Measurements from ENCODE around the gene CCT8.

The CCT8 gene

DNA sequence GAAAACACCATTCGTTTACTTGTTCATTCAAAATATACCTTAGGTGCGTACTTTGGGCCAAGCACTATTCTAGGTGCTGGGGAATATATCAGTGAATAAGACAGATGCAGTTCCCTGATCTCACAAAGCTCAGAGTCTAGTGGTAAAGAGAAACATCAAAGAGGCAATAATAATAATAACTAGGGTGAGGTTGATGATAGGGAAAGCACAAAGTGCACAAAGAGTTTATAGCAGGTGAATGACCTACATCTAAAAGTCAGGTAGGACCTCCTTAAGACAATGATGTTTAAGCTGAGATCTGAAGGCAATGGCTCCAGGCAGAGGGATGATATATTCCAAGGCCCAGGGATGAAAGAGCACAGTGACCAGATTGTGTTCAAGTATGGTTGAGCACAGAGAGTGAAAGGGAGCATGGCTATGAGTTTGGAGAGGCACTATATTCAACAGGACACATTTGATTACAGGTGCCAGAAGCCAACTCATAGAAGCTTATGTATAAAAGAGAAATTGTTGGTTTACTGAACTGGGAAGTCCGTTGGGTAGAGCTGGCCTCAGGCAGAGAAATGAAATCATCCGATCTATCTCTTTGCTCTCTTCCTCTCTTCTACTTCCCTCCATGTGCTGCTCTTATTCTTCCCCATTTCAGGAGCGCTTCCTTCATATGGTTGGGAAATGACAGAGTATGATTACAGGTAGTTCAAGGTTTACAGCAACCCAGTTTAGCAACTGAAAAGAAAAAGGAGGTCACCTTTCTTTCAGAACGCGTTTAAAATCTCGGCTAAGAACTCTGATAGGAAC lies 23.0 kb upstream of the CCT8 start:
- no peaks in the 10 kb centered on the region for H3K4me1 ChIP-seq (ENCODE audit: control insufficient read depth, insufficient read depth, low read length)
- no peak overlapping the region for H3K27ac ChIP-seq (ENCODE audit: insufficient read depth, low read depth, low read length, poor library complexity, severe bottlenecking)
- no peak overlapping the region for H3K4me3 ChIP-seq (ENCODE audit: insufficient read depth, low read depth, low read length)
- H3K27me3 ChIP-seq (ENCODE audit: control insufficient read depth, insufficient read depth, low read length, poor library complexity, severe bottlenecking): no peaks in the 10 kb centered on the region
- H3K36me3 ChIP-seq (ENCODE audit: control insufficient read depth, insufficient read depth, low read length): no peaks in the 10 kb centered on the region
- no peaks in the 10 kb centered on the region for H3K9me3 ChIP-seq (ENCODE audit: control insufficient read depth, low read length)
- 93 to 94% methylated on average over 7 to 8 of the region's 8 CpGs for WGBS, 2 experiments

DNA sequence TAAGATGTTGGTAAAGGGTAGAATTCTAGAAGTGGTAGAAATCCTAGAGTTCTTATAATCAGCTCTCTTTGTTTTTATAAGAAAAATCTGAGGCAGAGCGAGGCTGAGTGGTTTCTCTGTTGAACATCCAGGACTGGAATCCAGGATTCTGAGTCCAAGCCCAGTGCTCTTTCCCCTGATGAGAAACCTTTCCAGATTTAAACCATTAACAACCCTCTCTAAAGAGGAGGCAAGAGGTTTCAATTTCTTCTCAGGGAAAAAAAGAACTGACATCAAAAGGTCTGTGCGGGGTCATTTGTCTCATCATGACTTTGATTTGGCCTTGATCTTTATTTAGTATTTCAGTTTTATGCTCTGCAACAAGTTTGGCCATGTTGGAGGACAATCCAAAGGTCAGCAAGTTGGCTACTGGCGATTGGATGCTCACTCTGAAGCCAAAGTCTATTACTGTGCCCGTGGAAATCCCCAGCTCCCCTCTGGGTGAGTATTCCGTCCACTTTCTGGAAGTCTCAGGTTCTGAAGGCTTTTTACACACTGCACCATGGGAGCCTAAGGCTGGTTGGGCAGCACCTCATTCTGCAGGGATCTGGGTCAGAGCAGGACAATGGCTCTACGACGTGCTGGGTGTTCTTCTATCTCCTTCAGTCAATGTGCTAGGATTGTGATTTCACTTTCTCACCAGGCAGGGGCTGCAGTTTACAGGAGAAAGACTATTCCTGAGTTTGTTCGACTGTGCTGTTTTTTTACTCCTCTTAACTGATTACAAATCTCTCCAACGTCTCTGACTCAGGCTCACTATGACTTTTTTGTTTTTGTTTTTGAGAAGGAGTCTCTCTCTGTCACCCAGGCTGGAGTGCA lies 18.9 kb upstream of the CCT8 start:
- Histone ChIP-seq H3K9me3 (ENCODE audit: control insufficient read depth, low read length) (no peaks in the 10 kb centered on the region), H3K36me3 (ENCODE audit: control insufficient read depth, insufficient read depth, low read length) (no peaks in the 10 kb centered on the region), H3K4me3 (ENCODE audit: insufficient read depth, low read depth, low read length) (no peak overlapping the region), H3K27me3 (ENCODE audit: control insufficient read depth, insufficient read depth, low read length, poor library complexity, severe bottlenecking) (no peaks in the 10 kb centered on the region), H3K4me1 (ENCODE audit: control insufficient read depth, insufficient read depth, low read length) (no peaks in the 10 kb centered on the region), H3K27ac (ENCODE audit: insufficient read depth, low read depth, low read length, poor library complexity, severe bottlenecking) (no peak overlapping the region)
- 80% methylated on average over 9 of the region's 9 CpGs for WGBS, 2 experiments

DNA sequence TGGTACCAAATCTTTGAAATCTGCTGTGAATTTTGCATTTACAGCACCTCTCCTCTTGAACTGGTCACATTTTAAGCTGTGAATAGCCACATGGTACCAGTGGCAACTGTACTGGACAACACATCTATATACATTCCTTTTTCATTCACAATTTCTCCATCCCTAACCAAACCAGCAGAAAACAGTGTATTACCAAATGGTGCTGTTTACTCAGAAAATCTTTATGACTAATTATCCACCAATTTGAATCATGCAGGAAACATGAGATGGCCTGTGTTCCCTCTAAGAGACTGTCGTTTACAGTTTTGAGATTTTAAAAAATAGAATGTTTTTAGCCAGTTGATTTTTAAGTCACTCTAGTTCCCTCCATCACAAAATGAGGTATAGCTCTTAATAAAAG lies 17.6 kb upstream of the CCT8 start:
- H3K36me3 ChIP-seq (ENCODE audit: control insufficient read depth, insufficient read depth, low read length): no peaks in the 10 kb centered on the region
- H3K4me3 ChIP-seq (ENCODE audit: insufficient read depth, low read depth, low read length): no peak overlapping the region
- no peaks in the 10 kb centered on the region for H3K9me3 ChIP-seq (ENCODE audit: control insufficient read depth, low read length)
- H3K27me3 ChIP-seq (ENCODE audit: control insufficient read depth, insufficient read depth, low read length, poor library complexity, severe bottlenecking): no peaks in the 10 kb centered on the region
- 100% methylated on average over 1 of the region's 1 CpG; no CpG with 5 or more reads in 1 of the 2 experiments for WGBS, 2 experiments
- no peak overlapping the region for H3K27ac ChIP-seq (ENCODE audit: insufficient read depth, low read depth, low read length, poor library complexity, severe bottlenecking)
- no peaks in the 10 kb centered on the region for H3K4me1 ChIP-seq (ENCODE audit: control insufficient read depth, insufficient read depth, low read length)

DNA sequence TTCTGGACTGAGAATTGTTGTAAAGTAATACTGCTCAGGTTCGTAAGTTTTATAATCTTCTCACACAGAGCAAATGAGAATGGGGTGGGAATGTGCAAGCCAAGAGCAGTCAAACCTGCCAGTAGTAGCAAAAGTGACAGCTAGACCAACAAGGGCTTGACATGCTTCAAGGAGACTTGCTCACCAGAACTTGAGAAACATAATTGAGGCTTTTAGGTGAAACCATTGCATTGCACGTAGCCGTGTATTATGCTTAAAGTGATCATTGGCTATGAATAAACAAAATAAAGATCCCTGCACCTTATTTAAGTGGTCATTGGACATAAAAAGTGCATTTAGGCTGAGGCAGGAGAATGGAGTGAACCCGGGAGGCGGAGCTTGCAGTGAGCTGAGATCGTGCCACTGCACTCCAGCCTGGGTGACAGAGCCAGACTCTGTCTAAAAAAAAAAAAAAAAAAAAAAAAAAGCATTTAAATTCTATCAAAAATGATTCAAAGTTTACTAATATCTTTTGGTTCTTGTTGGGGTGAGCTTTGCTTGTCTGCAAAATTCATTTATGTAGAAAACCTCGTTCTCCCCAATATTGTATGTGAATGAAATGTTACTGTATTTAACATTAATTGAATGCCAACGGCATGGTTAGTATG lies 11.8 kb upstream of the CCT8 start:
- Histone ChIP-seq H3K27me3 (ENCODE audit: control insufficient read depth, insufficient read depth, low read length, poor library complexity, severe bottlenecking) (no peaks in the 10 kb centered on the region), H3K27ac (ENCODE audit: insufficient read depth, low read depth, low read length, poor library complexity, severe bottlenecking) (no peak overlapping the region), H3K4me1 (ENCODE audit: control insufficient read depth, insufficient read depth, low read length) (no peaks in the 10 kb centered on the region), H3K36me3 (ENCODE audit: control insufficient read depth, insufficient read depth, low read length) (no peaks in the 10 kb centered on the region), H3K9me3 (ENCODE audit: control insufficient read depth, low read length) (no peaks in the 10 kb centered on the region), H3K4me3 (ENCODE audit: insufficient read depth, low read depth, low read length) (no peak overlapping the region)
- 92 to 93% methylated on average over 6 to 8 of the region's 8 CpGs for WGBS, 2 experiments

DNA sequence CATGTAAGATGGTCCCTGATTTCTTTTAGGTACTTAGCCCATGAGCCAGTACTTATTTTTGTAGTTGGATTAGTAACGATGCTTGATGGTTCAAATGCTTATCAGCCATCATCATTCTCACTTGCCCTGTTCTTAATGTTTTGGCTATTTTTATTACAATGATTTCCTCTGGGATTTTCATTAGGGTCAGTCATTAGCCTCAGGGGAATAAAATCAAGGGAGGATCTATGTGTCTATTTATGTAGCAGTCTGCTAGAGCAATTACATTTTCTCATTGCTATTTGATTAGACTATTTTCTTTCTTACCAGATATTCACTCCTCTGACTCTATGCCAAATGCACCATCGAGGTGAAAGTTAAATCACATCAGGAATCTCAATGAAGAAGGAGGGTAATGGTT lies 10.9 kb upstream of the CCT8 start:
- 84 to 92% methylated on average over 2 of the region's 2 CpGs for WGBS, 2 experiments

DNA sequence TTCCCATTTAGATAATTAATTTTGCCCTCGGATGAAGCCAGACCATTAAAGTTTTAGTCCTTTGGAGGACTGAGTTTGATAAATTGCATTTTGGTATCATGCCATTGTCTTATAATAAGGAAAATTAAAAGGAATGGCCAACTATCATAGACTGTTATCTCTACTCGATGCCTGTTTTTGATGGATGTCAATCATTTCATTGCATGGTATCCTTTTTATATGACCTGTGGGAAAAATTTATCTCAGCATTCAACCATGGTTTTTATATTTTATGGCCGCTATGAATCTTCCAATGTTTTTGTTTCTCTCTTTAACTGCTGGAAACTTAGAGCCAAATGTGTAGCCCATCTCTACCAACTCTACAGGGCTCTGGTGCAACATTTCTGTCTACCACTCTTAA lies 9.9 kb upstream of the CCT8 start:
- Histone ChIP-seq H3K27me3 (ENCODE audit: control insufficient read depth, insufficient read depth, low read length, poor library complexity, severe bottlenecking) (no peaks in the 10 kb centered on the region), H3K4me1 (ENCODE audit: control insufficient read depth, insufficient read depth, low read length) (no peaks in the 10 kb centered on the region), H3K4me3 (ENCODE audit: insufficient read depth, low read depth, low read length) (no peak overlapping the region), H3K9me3 (ENCODE audit: control insufficient read depth, low read length) (no peaks in the 10 kb centered on the region), H3K36me3 (ENCODE audit: control insufficient read depth, insufficient read depth, low read length) (no peaks in the 10 kb centered on the region), H3K27ac (ENCODE audit: insufficient read depth, low read depth, low read length, poor library complexity, severe bottlenecking) (no peak overlapping the region)
- WGBS, 2 experiments: 94 to 95% methylated on average over 2 to 3 of the region's 3 CpGs

More for the DNA sequence above, 10.9 kb upstream of the CCT8 start:
- no peak overlapping the region for H3K4me3 ChIP-seq (ENCODE audit: insufficient read depth, low read depth, low read length)
- no peaks in the 10 kb centered on the region for H3K27me3 ChIP-seq (ENCODE audit: control insufficient read depth, insufficient read depth, low read length, poor library complexity, severe bottlenecking)
- H3K36me3 ChIP-seq (ENCODE audit: control insufficient read depth, insufficient read depth, low read length): no peaks in the 10 kb centered on the region
- no peak overlapping the region for H3K27ac ChIP-seq (ENCODE audit: insufficient read depth, low read depth, low read length, poor library complexity, severe bottlenecking)
- H3K9me3 ChIP-seq (ENCODE audit: control insufficient read depth, low read length): no peaks in the 10 kb centered on the region
- H3K4me1 ChIP-seq (ENCODE audit: control insufficient read depth, insufficient read depth, low read length): no peaks in the 10 kb centered on the region

DNA sequence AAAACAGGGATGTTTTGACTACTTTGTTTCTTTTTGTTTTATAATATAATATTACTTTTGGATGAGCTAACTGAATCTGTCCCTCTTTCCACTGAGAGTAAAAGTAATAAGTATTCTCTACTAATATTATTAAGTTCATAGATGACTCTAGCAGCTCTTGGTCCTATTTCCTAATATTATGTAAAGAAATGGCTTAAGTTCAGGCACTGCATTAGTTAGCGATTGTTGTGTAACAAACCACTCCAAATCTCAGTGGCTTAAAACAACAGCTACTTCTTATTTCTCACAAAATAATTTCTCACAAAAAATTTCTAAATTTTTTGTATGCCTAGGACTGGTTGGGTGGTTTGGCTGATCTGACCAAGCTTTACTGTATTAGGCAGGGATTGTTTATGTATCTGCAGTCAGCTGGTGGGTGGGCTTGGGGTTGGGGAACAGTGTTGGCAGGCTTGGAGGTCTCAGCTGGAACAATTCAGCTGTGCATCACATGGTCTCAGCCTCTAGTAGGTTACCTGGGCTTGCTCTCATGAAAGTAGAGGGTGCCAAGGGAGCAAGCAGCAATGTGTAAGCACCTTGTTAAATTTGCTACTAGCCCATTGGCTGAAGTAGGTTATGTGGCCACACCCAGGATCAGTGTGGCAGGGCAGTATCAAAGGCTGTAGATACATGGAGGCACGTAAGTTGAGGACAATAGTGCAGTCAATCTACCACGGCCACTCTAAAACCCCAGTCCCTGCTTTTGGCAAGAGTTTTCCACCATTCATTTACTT lies 8.8 kb upstream of the CCT8 start:
- no peaks in the 10 kb centered on the region for H3K9me3 ChIP-seq (ENCODE audit: control insufficient read depth, low read length)
- no peak overlapping the region for H3K27ac ChIP-seq (ENCODE audit: insufficient read depth, low read depth, low read length, poor library complexity, severe bottlenecking)
- no peaks in the 10 kb centered on the region for H3K4me1 ChIP-seq (ENCODE audit: control insufficient read depth, insufficient read depth, low read length)
- no peaks in the 10 kb centered on the region for H3K27me3 ChIP-seq (ENCODE audit: control insufficient read depth, insufficient read depth, low read length, poor library complexity, severe bottlenecking)
- no peaks in the 10 kb centered on the region for H3K36me3 ChIP-seq (ENCODE audit: control insufficient read depth, insufficient read depth, low read length)
- H3K4me3 ChIP-seq (ENCODE audit: insufficient read depth, low read depth, low read length): no peak overlapping the region
- 83 to 86% methylated on average over 2 to 3 of the region's 3 CpGs for WGBS, 2 experiments

DNA sequence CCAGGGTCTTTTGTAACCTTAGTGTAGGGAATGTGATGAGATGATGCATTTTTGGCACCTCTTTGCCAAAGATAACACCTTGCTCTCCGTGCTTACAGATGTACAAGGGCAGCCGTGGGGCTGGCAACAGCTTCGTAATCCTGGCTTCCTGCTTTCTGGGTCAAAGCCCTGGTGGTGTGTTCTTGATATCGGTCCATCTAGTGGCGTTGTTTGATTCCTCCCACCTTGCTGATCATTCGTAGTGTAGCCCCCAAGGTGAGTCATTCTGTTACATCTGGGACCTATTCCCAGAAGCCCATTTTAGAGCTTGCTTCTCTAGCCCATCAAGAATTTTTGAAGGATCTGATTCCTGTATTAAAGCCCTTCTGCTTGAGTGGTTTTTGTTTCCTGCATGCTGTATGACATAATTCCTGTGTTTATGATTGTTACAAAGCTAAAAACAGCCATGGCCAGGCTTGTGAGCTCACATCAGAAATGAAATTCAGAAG lies 7.0 kb upstream of the CCT8 start:
- no peak overlapping the region for H3K4me3 ChIP-seq (ENCODE audit: insufficient read depth, low read depth, low read length)
- no peaks in the 10 kb centered on the region for H3K4me1 ChIP-seq (ENCODE audit: control insufficient read depth, insufficient read depth, low read length)
- no peaks in the 10 kb centered on the region for H3K27me3 ChIP-seq (ENCODE audit: control insufficient read depth, insufficient read depth, low read length, poor library complexity, severe bottlenecking)
- H3K27ac ChIP-seq (ENCODE audit: insufficient read depth, low read depth, low read length, poor library complexity, severe bottlenecking): no peak overlapping the region
- no peaks in the 10 kb centered on the region for H3K9me3 ChIP-seq (ENCODE audit: control insufficient read depth, low read length)
- 91 to 92% methylated on average over 6 of the region's 6 CpGs for WGBS, 2 experiments
- no peaks in the 10 kb centered on the region for H3K36me3 ChIP-seq (ENCODE audit: control insufficient read depth, insufficient read depth, low read length)

DNA sequence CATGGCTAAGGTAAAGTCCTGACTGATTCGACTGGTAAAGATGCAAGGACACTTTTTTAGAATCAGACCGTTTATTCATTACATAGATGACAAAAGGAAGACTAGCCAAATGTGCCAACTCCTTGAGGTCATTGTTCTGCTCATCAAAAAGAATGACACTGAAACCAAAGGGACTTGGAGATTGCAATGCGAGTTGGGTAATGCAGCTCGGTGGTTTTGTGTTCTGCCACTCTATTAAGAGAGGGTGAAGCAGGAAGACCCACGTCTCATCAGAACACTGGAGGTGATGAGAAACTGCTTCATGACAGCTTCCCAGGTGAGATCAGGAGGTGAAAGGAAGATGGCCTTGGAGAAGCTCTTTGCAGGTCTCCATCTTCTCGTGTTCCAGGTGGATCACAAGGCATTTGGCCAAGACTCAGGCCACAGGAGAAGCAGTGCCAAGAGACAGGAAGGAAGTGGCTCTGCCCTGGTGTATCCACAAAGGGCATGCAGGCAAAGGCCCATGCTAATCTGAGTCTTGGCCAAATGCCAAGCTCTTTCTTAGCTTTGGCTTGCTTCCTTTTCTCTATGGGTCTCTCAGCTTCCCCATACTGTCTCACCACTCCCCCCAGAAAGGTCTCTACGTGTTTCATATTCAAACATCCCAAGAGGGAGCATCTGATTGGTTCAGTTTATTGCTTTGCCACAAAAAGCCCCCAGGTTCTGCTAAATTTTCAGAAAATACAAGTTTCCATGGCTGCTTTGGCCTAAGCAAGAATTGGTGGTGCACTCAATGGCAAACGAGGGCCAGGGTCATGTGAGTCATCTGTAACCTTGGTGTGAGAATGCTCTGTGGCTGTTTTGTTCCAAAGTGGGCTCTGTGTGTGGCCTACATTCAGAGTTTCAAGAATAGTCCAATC lies 5.7 kb upstream of the CCT8 start:
- Histone ChIP-seq H3K9me3 (ENCODE audit: control insufficient read depth, low read length) (no peaks in the 10 kb centered on the region), H3K27me3 (ENCODE audit: control insufficient read depth, insufficient read depth, low read length, poor library complexity, severe bottlenecking) (no peaks in the 10 kb centered on the region), H3K27ac (ENCODE audit: insufficient read depth, low read depth, low read length, poor library complexity, severe bottlenecking) (no peak overlapping the region), H3K4me1 (ENCODE audit: control insufficient read depth, insufficient read depth, low read length) (no peaks in the 10 kb centered on the region), H3K4me3 (ENCODE audit: insufficient read depth, low read depth, low read length) (no peak overlapping the region), H3K36me3 (ENCODE audit: control insufficient read depth, insufficient read depth, low read length) (no peaks in the 10 kb centered on the region)
- WGBS, 2 experiments: 88 to 92% methylated on average over 8 of the region's 8 CpGs
